Measurements from ENCODE around the gene SIRT7. TPM values are rescaled to one million over a fixed set of nuclear protein-coding genes. Genes with fewer than 3 reads are reported as not detected.

SIRT7 gene
- polyA plus RNA-seq, 1 donor, result 25.2 TPM

DNA sequence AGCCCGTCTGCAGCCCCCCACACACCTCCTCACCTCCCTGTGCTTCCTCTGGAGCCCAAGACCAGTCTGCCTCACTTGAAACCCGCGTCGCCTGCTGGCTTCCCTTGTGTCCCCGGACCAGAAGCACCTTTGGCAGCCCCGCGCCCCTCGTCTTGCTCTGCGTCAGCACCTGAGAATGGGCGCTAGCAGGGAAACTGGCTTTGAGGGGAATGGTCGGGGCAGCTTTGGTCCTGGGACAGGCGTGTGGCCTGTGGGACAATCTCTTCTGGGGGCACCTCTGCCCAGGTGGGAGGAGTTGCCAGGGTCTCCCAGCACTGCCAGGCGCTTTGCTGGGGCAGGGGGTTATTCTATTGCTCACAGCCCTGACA lies 13.2 kb upstream of the SIRT7 start:
- no CpG with 5 or more reads among the region's 13 CpGs for WGBS (ENCODE audit: insufficient coverage, low lambda C conversion rate)
- no peak for DNase-seq

DNA sequence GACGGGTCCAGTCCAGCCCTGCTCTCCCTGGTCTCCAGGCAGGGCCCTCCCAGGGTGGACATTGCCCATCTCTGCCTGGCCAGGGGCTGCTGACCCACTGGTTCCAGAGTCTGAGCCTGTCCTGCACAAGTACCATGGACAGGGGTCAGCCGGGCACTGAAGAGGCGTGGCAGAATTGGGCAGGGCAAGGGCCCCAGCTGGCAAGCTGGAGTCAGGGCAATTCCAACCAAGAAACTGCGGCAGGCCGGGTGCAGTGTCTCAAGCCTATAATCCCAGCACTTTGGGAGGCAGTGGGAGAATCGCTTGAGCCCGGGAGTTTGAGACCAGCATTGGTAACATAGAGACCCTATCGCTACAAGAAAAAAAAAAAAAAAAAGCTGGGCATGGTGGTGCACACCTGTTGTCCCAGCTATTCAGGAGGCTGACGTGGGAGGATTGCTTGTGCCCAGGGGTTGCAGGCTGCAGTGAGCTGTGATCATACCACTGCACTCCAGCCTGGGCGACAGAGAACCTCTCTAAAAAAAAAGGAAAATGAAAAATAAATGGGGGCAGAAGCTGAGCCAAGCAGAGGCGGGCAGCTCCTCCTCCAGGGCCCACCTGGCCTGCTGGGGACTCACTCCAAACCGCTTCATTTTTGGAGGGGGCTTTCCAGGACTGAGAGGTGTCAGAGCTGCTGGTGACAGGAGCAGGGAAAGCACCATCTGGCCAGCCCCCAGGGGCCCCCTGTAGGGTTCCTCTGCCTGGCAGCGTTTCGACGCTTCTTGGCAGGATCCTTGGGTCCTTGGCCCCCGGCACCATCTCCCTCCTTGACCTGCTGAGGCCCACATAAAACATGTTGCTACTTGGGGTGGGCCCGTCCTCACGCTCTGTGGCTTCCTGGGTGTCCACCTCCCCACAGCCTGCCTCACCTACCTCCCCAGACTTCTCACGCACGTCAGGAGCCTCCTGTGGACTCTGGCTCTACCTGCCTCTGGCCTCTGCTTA lies 12.5 kb upstream of the SIRT7 start:
- peaks cover 12% of the 10 kb centered on the region for H3K27me3 ChIP-seq (ENCODE audit: control insufficient read depth, insufficient read depth, low read length)
- no peak for DNase-seq
- WGBS (ENCODE audit: insufficient coverage, low lambda C conversion rate), result 100% methylated on average over 1 of the region's 20 CpGs
- H3K27ac ChIP-seq (ENCODE audit: low read length), result no peak overlapping the region
- H3K4me1 ChIP-seq (ENCODE audit: control insufficient read depth, insufficient read depth, low read length), result peaks cover 20% of the 10 kb centered on the region
- H3K9me3 ChIP-seq (ENCODE audit: control insufficient read depth, low read depth, low read length), result no peaks in the 10 kb centered on the region
- no peak overlapping the region for H3K4me3 ChIP-seq (ENCODE audit: low read length)
- peaks cover 2% of the 10 kb centered on the region for H3K36me3 ChIP-seq (ENCODE audit: control insufficient read depth, insufficient read depth, low read length)

More for the DNA sequence above, 13.2 kb upstream of the SIRT7 start:
- Histone ChIP-seq H3K4me3 (ENCODE audit: low read length) (no peak overlapping the region), H3K27ac (ENCODE audit: low read length) (no peak overlapping the region), H3K27me3 (ENCODE audit: control insufficient read depth, insufficient read depth, low read length) (peaks cover 12% of the 10 kb centered on the region), H3K9me3 (ENCODE audit: control insufficient read depth, low read depth, low read length) (no peaks in the 10 kb centered on the region), H3K36me3 (ENCODE audit: control insufficient read depth, insufficient read depth, low read length) (peaks cover 2% of the 10 kb centered on the region), H3K4me1 (ENCODE audit: control insufficient read depth, insufficient read depth, low read length) (peaks cover 14% of the 10 kb centered on the region)

DNA sequence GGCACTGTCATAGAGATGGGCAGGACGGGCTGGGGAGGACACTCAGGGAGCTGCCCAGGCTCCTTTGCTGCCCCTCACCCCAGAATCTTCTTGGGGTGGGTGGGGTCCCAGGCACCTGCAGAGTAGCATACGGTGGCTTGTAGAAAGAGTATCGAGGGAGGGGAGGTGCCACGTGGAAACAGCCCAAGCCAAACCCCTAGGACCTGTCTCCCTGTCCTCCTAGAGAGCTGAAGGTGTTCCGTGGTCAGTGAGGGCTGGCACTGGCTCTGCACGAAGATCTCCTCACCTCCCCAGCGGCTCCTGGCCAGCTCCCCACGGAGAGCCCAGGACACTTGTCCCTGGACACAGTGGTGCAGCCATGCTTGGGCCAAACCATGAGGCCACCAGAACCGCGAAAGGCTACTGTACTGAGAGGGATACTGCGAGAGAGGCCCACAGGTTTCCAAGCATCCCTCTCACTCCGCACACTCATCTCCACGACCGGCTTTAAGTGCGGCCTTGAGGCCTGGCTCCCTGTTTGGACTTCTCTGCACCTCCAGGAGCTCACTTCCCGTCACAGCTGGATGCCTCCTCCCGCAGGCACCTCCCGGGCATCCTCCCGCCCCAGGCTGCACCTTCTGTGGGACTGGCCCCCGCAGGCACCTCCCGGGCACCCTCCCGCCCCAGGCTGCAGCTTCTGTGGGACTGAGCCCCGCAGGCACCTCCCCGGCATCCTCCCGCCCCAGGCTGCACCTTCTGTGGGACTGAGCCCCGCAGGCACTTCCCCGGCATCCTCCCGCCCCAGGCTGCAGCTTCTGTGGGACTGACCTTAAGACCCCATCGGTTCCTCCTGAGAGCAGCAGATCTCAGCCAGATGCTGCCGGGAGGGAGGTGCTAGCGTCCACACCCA lies 11.5 kb upstream of the SIRT7 start:
- Histone ChIP-seq H3K9me3 (ENCODE audit: control insufficient read depth, low read depth, low read length) (no peaks in the 10 kb centered on the region), H3K27me3 (ENCODE audit: control insufficient read depth, insufficient read depth, low read length) (peaks cover 12% of the 10 kb centered on the region), H3K27ac (ENCODE audit: low read length) (no peak overlapping the region), H3K4me3 (ENCODE audit: low read length) (no peak overlapping the region), H3K4me1 (ENCODE audit: control insufficient read depth, insufficient read depth, low read length) (peaks cover 27% of the 10 kb centered on the region), H3K36me3 (ENCODE audit: control insufficient read depth, insufficient read depth, low read length) (peaks cover 2% of the 10 kb centered on the region)
- no peak for DNase-seq
- WGBS (ENCODE audit: insufficient coverage, low lambda C conversion rate), result no CpG with 5 or more reads among the region's 31 CpGs

DNA sequence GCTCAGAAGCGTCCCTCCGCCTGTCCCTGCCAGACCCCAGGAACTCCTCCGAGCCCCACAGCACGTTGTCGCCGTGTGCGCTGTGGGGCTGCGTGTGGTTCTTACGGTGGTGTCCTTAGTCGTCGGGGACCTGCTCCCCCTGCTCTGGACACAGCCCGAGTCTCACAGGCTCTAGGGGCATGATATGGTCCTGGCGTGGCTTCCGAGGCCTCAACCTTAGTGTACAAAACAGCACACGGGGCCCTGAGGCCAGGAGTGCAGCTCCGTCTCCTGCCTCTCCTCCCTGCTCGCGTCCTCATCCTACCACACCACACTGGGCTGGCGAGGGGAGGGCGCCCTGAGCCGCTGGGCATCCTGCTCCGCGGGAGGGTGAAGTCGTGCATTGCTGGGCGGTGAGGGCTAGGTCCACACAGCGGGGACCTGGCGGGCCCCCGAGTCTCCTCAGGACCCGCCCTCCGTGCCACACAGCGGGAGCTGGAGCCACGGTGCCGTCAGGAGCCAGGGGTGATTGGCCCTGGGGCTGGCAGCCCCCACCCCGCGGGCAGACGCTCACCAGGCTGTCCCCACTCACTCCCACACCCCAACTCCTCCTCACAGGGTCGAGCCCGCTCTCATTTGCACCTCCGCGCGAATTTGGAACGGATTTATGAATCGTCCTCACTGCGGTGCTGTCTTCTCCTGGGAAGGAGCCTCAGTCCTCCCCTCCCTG lies 10.7 kb upstream of the SIRT7 start:
- Histone ChIP-seq H3K27me3 (ENCODE audit: control insufficient read depth, insufficient read depth, low read length) (peaks cover 12% of the 10 kb centered on the region), H3K4me1 (ENCODE audit: control insufficient read depth, insufficient read depth, low read length) (peaks cover 35% of the 10 kb centered on the region), H3K36me3 (ENCODE audit: control insufficient read depth, insufficient read depth, low read length) (peaks cover 2% of the 10 kb centered on the region), H3K4me3 (ENCODE audit: low read length) (peak overlapping the region; percentile 49), H3K27ac (ENCODE audit: low read length) (no peak overlapping the region), H3K9me3 (ENCODE audit: control insufficient read depth, low read depth, low read length) (no peaks in the 10 kb centered on the region)
- peak in 1 of 2 donors; percentile 54 for DNase-seq
- WGBS (ENCODE audit: insufficient coverage, low lambda C conversion rate), result no CpG with 5 or more reads among the region's 44 CpGs

DNA sequence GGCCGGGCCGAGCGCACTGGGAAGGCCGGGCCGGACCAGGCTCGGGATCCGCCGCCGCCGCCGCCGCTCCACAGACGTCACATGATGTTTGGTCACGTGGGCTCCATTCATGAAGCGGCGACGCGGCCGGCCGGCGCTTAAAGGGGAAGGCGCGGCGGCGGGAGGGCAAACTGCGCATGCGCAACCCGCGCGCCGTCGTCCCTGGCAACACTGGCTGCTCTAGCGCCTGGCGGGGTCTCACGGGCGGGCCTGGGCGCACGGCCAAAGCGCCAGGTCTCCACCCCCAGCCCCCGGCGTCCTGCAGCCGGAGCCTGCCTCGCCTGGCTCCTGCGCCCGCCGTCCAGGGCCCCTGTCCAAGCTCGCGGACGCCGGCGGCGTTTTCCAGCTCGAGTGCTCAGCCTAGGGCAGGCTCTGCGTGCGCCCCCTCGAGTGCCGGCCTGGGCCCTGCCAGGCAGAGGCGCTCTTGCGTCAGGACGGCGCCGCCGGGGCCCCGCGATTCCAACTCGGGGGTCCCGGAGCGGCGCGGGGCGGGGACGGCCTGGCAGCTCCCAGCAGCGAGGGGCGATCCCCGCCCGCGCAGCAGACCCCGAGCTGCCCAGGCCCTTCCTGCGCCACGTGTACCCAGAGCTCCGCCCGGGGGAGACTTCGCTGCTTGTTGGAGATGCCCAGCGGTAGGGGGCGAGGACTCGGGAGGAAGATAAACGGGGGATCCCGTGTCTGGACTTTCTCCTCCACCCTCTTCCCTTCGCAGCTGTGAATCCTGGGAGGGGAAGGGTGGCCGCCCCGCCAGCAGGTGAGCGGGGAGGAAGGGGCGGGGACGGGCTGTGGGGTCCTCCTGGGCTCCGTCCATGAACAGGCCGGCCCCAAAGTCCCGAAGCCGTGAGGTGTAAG lies 9.9 kb upstream of the SIRT7 start, which contains the start of gene MAFG:
MAFG (minus strand) TSS at position 83 of the 891 bp plus-strand sequence. CDS start 4,550 bp downstream, outside the sequence.
- WGBS (ENCODE audit: insufficient coverage, low lambda C conversion rate), result no CpG with 5 or more reads among the region's 98 CpGs
- H3K36me3 ChIP-seq (ENCODE audit: control insufficient read depth, insufficient read depth, low read length), result peaks cover 2% of the 10 kb centered on the region
- peak; percentile 93 to 95 for DNase-seq
- H3K27me3 ChIP-seq (ENCODE audit: control insufficient read depth, insufficient read depth, low read length), result peaks cover 12% of the 10 kb centered on the region
- peak within 1 kb of the TSS; percentile 93 for H3K4me3 ChIP-seq (ENCODE audit: low read length)
- H3K27ac ChIP-seq (ENCODE audit: low read length), result peak within 1 kb of the TSS; percentile 99
- H3K4me1 ChIP-seq (ENCODE audit: control insufficient read depth, insufficient read depth, low read length), result peaks cover 41% of the 10 kb centered on the region
- no peaks in the 10 kb centered on the region for H3K9me3 ChIP-seq (ENCODE audit: control insufficient read depth, low read depth, low read length)

DNA sequence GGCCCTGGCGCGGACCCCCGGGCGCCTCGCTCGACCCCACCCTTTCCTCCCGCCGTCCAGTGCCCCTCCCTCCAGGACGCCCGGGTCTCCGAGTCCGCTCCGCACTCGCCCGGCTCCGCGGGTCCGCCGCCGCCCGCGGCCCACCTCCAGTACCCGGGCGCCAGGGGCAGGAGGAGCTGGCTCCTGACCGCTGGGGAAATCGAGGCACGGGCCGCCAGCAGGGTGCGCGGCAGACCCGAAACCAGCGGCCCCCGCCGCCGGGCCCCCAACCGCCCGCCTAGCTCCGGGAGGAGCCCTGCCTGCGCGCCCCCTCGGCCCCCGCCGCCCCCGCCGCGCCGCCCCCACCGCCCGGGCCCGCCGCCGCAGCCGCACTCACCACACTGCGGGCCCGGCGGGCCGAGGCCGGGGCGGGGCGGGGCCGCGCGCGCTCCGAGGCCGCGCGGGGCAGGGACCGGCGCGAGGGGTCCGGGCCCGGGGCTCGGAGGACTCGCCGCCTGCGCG lies 9.2 kb upstream of the SIRT7 start:
- no CpG with 5 or more reads among the region's 78 CpGs for WGBS (ENCODE audit: insufficient coverage, low lambda C conversion rate)
- peak overlapping the region; percentile 99 for H3K27ac ChIP-seq (ENCODE audit: low read length)
- H3K27me3 ChIP-seq (ENCODE audit: control insufficient read depth, insufficient read depth, low read length), result peaks cover 12% of the 10 kb centered on the region
- peak in 1 of 2 donors; percentile 39 for DNase-seq
- peak overlapping the region; percentile 93 for H3K4me3 ChIP-seq (ENCODE audit: low read length)
- peaks cover 2% of the 10 kb centered on the region for H3K36me3 ChIP-seq (ENCODE audit: control insufficient read depth, insufficient read depth, low read length)
- peaks cover 1% of the 10 kb centered on the region for H3K9me3 ChIP-seq (ENCODE audit: control insufficient read depth, low read depth, low read length)
- H3K4me1 ChIP-seq (ENCODE audit: control insufficient read depth, insufficient read depth, low read length), result peaks cover 44% of the 10 kb centered on the region

DNA sequence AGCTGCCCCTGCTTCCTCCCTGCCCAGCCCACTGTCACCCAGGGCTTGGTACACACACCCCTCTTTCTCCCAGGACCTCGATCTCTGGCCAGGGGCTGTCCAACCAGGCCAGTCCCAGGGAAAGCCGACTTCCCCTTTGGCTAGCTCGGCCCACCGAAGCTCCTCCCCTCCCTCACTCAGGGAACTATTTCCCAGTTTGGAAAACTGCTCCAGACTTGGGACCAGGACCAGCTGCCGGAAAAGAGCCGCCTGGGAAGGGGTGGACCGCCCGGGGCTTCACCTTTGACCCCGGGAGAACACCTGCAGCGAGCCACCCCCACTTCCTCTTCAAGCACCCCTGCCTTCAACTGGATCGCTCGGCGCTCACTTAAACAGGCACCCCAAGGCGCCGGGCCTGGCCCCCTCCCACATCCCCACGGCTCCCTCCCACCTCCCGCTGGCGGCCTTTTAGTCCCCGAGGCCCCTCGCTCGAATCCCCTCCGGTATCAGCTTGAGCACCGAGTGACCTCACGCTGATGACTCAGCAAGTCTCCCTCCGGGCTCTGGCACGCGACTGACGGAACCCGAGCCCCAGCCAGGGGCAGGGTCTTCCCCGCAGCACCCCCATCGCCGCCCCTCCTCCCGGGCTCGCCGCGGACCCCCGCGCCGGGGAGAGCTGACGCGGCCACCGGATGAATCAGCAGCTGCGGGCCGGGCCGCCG lies 8.6 kb upstream of the SIRT7 start:
- Histone ChIP-seq H3K4me3 (ENCODE audit: low read length) (peak overlapping the region; percentile 93), H3K9me3 (ENCODE audit: control insufficient read depth, low read depth, low read length) (peaks cover 6% of the 10 kb centered on the region), H3K4me1 (ENCODE audit: control insufficient read depth, insufficient read depth, low read length) (peaks cover 44% of the 10 kb centered on the region), H3K36me3 (ENCODE audit: control insufficient read depth, insufficient read depth, low read length) (peaks cover 7% of the 10 kb centered on the region), H3K27me3 (ENCODE audit: control insufficient read depth, insufficient read depth, low read length) (peaks cover 12% of the 10 kb centered on the region), H3K27ac (ENCODE audit: low read length) (peak overlapping the region; percentile 99)
- no CpG with 5 or more reads among the region's 46 CpGs for WGBS (ENCODE audit: insufficient coverage, low lambda C conversion rate)
- DNase-seq, result peak; percentile 81 to 88

DNA sequence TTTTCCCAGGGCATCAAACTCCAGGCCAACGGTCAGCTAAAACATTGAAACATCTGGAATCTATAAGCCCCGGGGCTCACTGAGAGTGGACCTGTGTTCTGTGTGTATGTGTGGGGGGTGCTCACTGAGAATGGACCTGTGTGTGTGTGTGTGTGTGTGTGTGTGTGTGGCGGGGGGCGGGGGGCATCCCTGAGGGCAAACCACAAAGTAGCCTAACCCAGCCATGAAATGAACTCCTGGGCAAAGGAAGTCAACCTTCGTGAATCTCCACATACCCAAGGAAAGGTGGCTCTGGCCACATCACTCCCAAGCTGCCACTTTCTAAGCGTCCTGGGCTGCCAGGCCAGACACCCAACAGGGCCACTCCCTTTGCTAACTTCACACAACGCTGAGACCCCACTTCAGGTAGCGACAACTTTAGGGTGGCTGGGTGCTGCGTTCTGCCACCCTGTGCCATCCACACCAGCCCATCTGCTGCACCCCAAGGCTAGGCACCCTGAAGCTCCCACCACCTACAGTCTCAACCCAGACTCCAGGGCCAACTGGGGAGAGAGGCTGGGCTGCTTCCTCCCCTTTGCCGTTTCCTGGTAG lies 8.0 kb upstream of the SIRT7 start:
- no peak for DNase-seq
- Histone ChIP-seq H3K9me3 (ENCODE audit: control insufficient read depth, low read depth, low read length) (peaks cover 6% of the 10 kb centered on the region), H3K27me3 (ENCODE audit: control insufficient read depth, insufficient read depth, low read length) (peaks cover 12% of the 10 kb centered on the region), H3K4me1 (ENCODE audit: control insufficient read depth, insufficient read depth, low read length) (peaks cover 44% of the 10 kb centered on the region), H3K27ac (ENCODE audit: low read length) (peak overlapping the region; percentile 99), H3K4me3 (ENCODE audit: low read length) (peak overlapping the region; percentile 93), H3K36me3 (ENCODE audit: control insufficient read depth, insufficient read depth, low read length) (peaks cover 12% of the 10 kb centered on the region)
- WGBS (ENCODE audit: insufficient coverage, low lambda C conversion rate), result no CpG with 5 or more reads among the region's 10 CpGs
